HCT116 (cell line): ENCODE results near the gene CMIP. TPM values are rescaled to one million over a fixed set of nuclear protein-coding genes. Genes with fewer than 3 reads are reported as not detected.

ENCODE experiments used
- ATAC-seq: fragments of 200-7000 bp; cut with Tn5 transposase; 2 replicates; pipeline ENCODE4 v1.9.1; 2020; ENCODE audit warnings: mild to moderate bottlenecking, moderate library complexity
- BruUV-seq: library from RNA; stranded (reverse); fragments of 400-500 nt; replicated peaks from 2 replicates; lab custom pipeline; 2021; lab: Mats Ljungman, UMichigan
- CTCF ChIA-PET: fragments of 300-600 bp; sonication (Branson Sonifier 250); formaldehyde crosslinking; loops from one replicate; lab custom pipeline; 2021; ENCODE audit warnings: antibody characterized with exemption; lab: Charles Lee
- POLR2A ChIA-PET: fragments of 300-600, 350-600 bp; sonication (Branson Sonifier 250); formaldehyde crosslinking; loops from one replicate; lab custom pipeline; 2021; ENCODE audit warnings: antibody characterized with exemption; lab: Charles Lee
- RAD21 ChIA-PET, 2 experiments: fragments of 300-600 bp; sonication (Branson Sonifier 250); formaldehyde crosslinking; loops; one replicate each; lab custom pipeline; 2023; ENCODE audit warnings: low total read pairs in 2 of 2; ENCODE audit not compliant: uncharacterized antibody in 2 of 2, unreplicated experiment in 2 of 2, low non-redundant PET in 1 of 2; lab: Charles Lee
- DNase-seq: peaks from one replicate; pipeline ENCODE4 v3.0.0-alpha.2; 2010; ENCODE audit warnings: low read depth, low spot score
- H2AFZ ChIP-seq: fragments of 200-600 bp; shearing (Covaris generic), sonication (generic); 2 replicates; pipeline ENCODE4 v1.6.1; 2017; ENCODE audit warnings: low read depth, mixed run types, mixed read lengths, antibody characterized with exemption, low read length; ENCODE audit not compliant: poor library complexity, severe bottlenecking
- H3K27ac ChIP-seq: 2 replicates; pipeline ENCODE4 v1.5.1; 2012; ENCODE audit warnings: low read depth, low read length
- H3K27me3 ChIP-seq: fragments of 200-600 bp; sonication (generic); 2 replicates; pipeline ENCODE4 v1.6.1; 2016; ENCODE audit warnings: mixed run types, low read length, mixed read lengths; ENCODE audit not compliant: insufficient read depth
- H3K36me3 ChIP-seq, 2 experiments: fragments of 200-500 bp in 1 of 2; fragments of 200-600 bp in 1 of 2; sonication (Bioruptor generic) in 1 of 2; sonication (generic) in 1 of 2; 2 replicates each; pipeline versions ENCODE4 v1.5.1 to v1.6.1; 2014 to 2016; ENCODE audit warnings: low read length in 2 of 2, inconsistent platforms in 1 of 2, mixed read lengths in 1 of 2, mixed run types in 1 of 2; ENCODE audit not compliant: insufficient read depth in 2 of 2, control insufficient read depth in 1 of 2
- H3K4me1 ChIP-seq, 2 experiments: fragments of 200-600 bp in 1 of 2; sonication (generic) in 1 of 2; 2 replicates each; pipeline versions ENCODE4 v1.5.1 to v1.6.1; 2012 to 2017; ENCODE audit warnings: low read length in 2 of 2, inconsistent platforms in 1 of 2, mild to moderate bottlenecking in 1 of 2, mixed read lengths in 1 of 2, mixed run types in 1 of 2, moderate library complexity in 1 of 2; ENCODE audit not compliant: insufficient read depth in 2 of 2, control insufficient read depth in 1 of 2
- H3K4me2 ChIP-seq: fragments of 200-600 bp; sonication (generic); 2 replicates; pipeline ENCODE4 v1.6.1; 2017; ENCODE audit warnings: mixed run types, low read length, mixed read lengths
- H3K4me3 ChIP-seq, 2 experiments: fragments of 200-600 bp in 1 of 2; sonication (generic) in 1 of 2; replicated peaks in 1 of 2; 2 replicates each; pipeline ENCODE4 v1.5.1; 2011 to 2016; ENCODE audit warnings: low read length in 2 of 2, control low read depth in 1 of 2, low read depth in 1 of 2, mild to moderate bottlenecking in 1 of 2, mixed read lengths in 1 of 2, mixed run types in 1 of 2
- H3K79me2 ChIP-seq: fragments of 200-600 bp; sonication (generic); 2 replicates; pipeline ENCODE4 v1.6.1; 2017; ENCODE audit warnings: mild to moderate bottlenecking, mixed run types, low read length, moderate library complexity, mixed read lengths; ENCODE audit not compliant: insufficient read depth
- H3K9ac ChIP-seq: fragments of 200-600 bp; sonication (generic); 2 replicates; pipeline ENCODE4 v1.6.1; 2016; ENCODE audit warnings: low read length, mixed read lengths
- H3K9me2 ChIP-seq: fragments of 200-600 bp; sonication (generic), shearing (Covaris generic); 2 replicates; pipeline ENCODE4 v1.6.1; 2017; ENCODE audit warnings: mixed run types, mild to moderate bottlenecking, moderate library complexity; ENCODE audit not compliant: insufficient read depth
- H3K9me3 ChIP-seq, 2 experiments: fragments of 200-500 bp in 1 of 2; fragments of 200-600 bp in 1 of 2; sonication (Bioruptor generic) in 1 of 2; sonication (generic) in 1 of 2; 2 replicates each; pipeline ENCODE4 v1.6.1; 2014 to 2017; ENCODE audit warnings: low read length in 2 of 2, mixed read lengths in 2 of 2, inconsistent platforms in 1 of 2, low read depth in 1 of 2, mild to moderate bottlenecking in 1 of 2, mixed run types in 1 of 2, moderate library complexity in 1 of 2; ENCODE audit not compliant: control insufficient read depth in 1 of 2, insufficient read depth in 1 of 2
- H4K20me1 ChIP-seq: fragments of 200-600 bp; sonication (generic), shearing (Covaris generic); 2 replicates; pipeline ENCODE4 v1.6.1; 2017; ENCODE audit warnings: mixed run types, mild to moderate bottlenecking, moderate library complexity; ENCODE audit not compliant: insufficient read depth
- CBX3 ChIP-seq: IDR thresholded peaks from 2 replicates; pipeline ENCODE4 v1.6.1; 2012; ENCODE audit warnings: low read depth
- CEBPB ChIP-seq: IDR thresholded peaks from 2 replicates; pipeline ENCODE4 v1.6.1; 2012; ENCODE audit warnings: low read depth
- EGR1 ChIP-seq: IDR thresholded peaks from 2 replicates; pipeline ENCODE4 v1.6.1; 2012; ENCODE audit warnings: low read depth
- ELF1 ChIP-seq: IDR thresholded peaks from 2 replicates; pipeline ENCODE4 v1.6.1; 2012; ENCODE audit warnings: low read depth, borderline replicate concordance
- EZH2 ChIP-seq: fragments of 200-600 bp; sonication (generic); IDR thresholded peaks from 2 replicates; pipeline ENCODE4 v1.6.1; 2017; ENCODE audit warnings: antibody characterized with exemption, mixed run types
- EZH2phosphoT487 ChIP-seq: fragments of 200-600 bp; IDR thresholded peaks from 2 replicates; pipeline ENCODE4 v1.6.1; 2018; ENCODE audit warnings: antibody characterized with exemption, borderline replicate concordance
- POLR2AphosphoS5 ChIP-seq: IDR thresholded peaks from 2 replicates; pipeline ENCODE4 v1.6.1; 2011; ENCODE audit warnings: mild to moderate bottlenecking, low read depth, low read length, moderate library complexity
- RAD21 ChIP-seq: IDR thresholded peaks from 2 replicates; pipeline ENCODE4 v1.6.1; 2012; ENCODE audit warnings: low read depth, mild to moderate bottlenecking
- SIN3A ChIP-seq: IDR thresholded peaks from 2 replicates; pipeline ENCODE4 v1.6.1; 2012; ENCODE audit warnings: low read depth
- SP1 ChIP-seq: IDR thresholded peaks from 2 replicates; pipeline ENCODE4 v1.6.1; 2012; ENCODE audit warnings: low read depth
- SRF ChIP-seq: IDR thresholded peaks from 2 replicates; pipeline ENCODE4 v1.6.1; 2012; ENCODE audit warnings: low read depth
- YY1 ChIP-seq: IDR thresholded peaks from 2 replicates; pipeline ENCODE4 v1.6.1; 2011; ENCODE audit warnings: low read length, low read depth, moderate library complexity, mild to moderate bottlenecking; ENCODE audit not compliant: insufficient replicate concordance; ENCODE audit errors: extremely low read depth
- ZFX ChIP-seq: fragments of 450-650 bp; IDR thresholded peaks from 2 replicates; pipeline ENCODE4 v1.6.1; 2017
- ZNF274 ChIP-seq: fragments of 200-500 bp; sonication (Bioruptor generic); IDR thresholded peaks from 2 replicates; pipeline ENCODE4 v1.6.1; 2014; ENCODE audit warnings: mild to moderate bottlenecking, low read depth, low read length, inconsistent platforms
- intact Hi-C: fragments of 100-400 bp; cut with micrococcal nuclease; formaldehyde crosslinking; loops from 2 replicates; pipeline ENCODE4 v1.10.0; 2022
- total RNA-seq: library from RNA; stranded (reverse); gene quantifications from one replicate; pipeline ENCODE4 v1.2.1, GENCODE V29; 2021; ENCODE audit not compliant: unreplicated experiment
- TF ChIP-seq, protein P1 (sequence below): IDR thresholded peaks from 2 replicates; pipeline ENCODE4 v1.6.1; 2011; ENCODE audit warnings: mild to moderate bottlenecking, low read length, moderate library complexity; ENCODE audit not compliant: insufficient replicate concordance; ENCODE audit errors: extremely low read depth
- TF ChIP-seq, protein P2 (sequence below): IDR thresholded peaks from 2 replicates; pipeline ENCODE4 v1.6.1; 2012
- TF ChIP-seq, protein P3 (sequence below), 3 experiments: fragments of 200-600 bp in 1 of 3; sonication (generic) in 1 of 3; IDR thresholded peaks in 2 of 3; conservative IDR thresholded peaks in 1 of 3; 2 replicates each; pipeline ENCODE4 v1.5.1; 2012 to 2017; ENCODE audit warnings: low read depth in 2 of 3, low read length in 2 of 3, antibody characterized with exemption in 1 of 3, borderline replicate concordance in 1 of 3, control low read depth in 1 of 3, mild to moderate bottlenecking in 1 of 3, mixed read lengths in 1 of 3, mixed run types in 1 of 3, moderate library complexity in 1 of 3; ENCODE audit not compliant: insufficient read depth in 1 of 3

The CMIP gene
- total RNA-seq, 1 experiment from 2014 or later = 64.6 TPM

DNA sequence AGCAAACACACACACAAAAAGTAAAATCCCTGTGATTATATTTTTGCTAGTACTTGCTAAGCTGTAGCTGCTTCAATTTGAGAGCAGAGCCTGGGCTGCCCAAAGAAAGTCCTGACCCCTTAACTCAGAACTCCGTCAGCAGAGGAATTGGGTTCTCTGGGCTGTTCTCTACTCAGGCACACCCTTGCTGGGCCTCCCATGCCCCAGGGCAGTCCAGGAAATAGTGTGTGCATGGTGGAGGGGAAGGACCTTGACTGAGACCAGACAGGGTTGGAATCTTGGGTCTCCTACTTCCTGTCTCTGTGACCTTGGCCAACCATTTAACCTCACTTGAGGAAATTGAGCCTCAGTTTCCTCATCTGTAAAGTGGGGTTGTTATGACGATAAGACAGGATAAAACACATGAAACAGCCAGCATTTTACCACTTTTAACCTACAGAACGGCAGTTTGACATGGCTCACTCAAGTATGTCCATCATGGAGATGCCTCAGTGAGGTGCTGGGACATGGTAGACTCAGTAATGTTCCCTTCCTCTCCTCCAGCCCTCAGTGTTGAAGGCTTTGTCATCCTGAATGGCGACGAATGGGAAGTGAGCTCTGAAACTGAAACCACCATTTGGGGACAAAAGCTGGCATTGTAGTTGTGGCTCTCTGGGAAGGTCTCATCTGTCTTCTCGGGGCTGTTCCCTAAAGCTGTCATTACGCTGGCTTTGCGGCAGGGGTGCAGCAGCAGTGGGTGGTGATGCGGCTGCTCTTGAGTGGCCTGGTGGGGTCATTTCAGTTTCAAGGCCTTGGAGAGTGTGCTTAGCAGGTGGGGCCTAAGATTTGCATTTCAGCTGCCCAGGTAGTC is 74.9 kb downstream of the CMIP start:
- intact Hi-C loops = no loop called here
- no peak for DNase-seq
- ATAC-seq = no peak

More for the DNA sequence above, 74.9 kb downstream of the CMIP start:
- Histone ChIP-seq H3K27ac (no peak overlapping the region), H3K36me3 (peaks cover 0 to 8% of the 10 kb centered on the region in 2 experiments; a peak in 1 of 4 replicates), H3K4me1 (peaks cover 53 to 88% of the 10 kb centered on the region in 2 experiments), H3K9me3 (no peaks in the 10 kb centered on the region), H3K79me2 (peaks cover 96% of the 10 kb centered on the region), H3K4me2 (peak overlapping the region; percentile 16), H3K27me3 (no peaks in the 10 kb centered on the region), H4K20me1 (no peaks in the 10 kb centered on the region; the same call in 1 of the 2 replicates), H3K9me2 (no peaks in the 10 kb centered on the region), H3K9ac (0 out of 2 replicates have a peak overlapping the region, but pooled peaks have one; percentile 11), H2AFZ (no peak overlapping the region), H3K4me3 (no peak overlapping the region)
- POLR2A ChIA-PET = no interaction called here
- CTCF ChIA-PET = interaction anchor here (0.9 kb wide), 1 partner anchor 90 kb away, joined by 3 read pairs; no protein-coding TSS in a partner anchor
- RAD21 ChIA-PET = no interaction called here
- no TSS peak for BruUV-seq
- TF ChIP-seq RAD21 (no peak), CEBPB (no peak), POLR2AphosphoS5 (no peak), EZH2 (no peak), EGR1 (no peak), ZNF274 (no peak), SRF (no peak), ZFX (no peak), EZH2phosphoT487 (no peak), SIN3A (no peak), SP1 (no peak), YY1 (no peak), ELF1 (no peak), CBX3 (no peak)
- TF ChIP-seq, protein P1, sequence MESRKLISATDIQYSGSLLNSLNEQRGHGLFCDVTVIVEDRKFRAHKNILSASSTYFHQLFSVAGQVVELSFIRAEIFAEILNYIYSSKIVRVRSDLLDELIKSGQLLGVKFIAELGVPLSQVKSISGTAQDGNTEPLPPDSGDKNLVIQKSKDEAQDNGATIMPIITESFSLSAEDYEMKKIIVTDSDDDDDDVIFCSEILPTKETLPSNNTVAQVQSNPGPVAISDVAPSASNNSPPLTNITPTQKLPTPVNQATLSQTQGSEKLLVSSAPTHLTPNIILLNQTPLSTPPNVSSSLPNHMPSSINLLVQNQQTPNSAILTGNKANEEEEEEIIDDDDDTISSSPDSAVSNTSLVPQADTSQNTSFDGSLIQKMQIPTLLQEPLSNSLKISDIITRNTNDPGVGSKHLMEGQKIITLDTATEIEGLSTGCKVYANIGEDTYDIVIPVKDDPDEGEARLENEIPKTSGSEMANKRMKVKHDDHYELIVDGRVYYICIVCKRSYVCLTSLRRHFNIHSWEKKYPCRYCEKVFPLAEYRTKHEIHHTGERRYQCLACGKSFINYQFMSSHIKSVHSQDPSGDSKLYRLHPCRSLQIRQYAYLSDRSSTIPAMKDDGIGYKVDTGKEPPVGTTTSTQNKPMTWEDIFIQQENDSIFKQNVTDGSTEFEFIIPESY = no peak
- TF ChIP-seq, protein P2, sequence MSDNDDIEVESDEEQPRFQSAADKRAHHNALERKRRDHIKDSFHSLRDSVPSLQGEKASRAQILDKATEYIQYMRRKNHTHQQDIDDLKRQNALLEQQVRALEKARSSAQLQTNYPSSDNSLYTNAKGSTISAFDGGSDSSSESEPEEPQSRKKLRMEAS = no peak
- TF ChIP-seq, protein P3, sequence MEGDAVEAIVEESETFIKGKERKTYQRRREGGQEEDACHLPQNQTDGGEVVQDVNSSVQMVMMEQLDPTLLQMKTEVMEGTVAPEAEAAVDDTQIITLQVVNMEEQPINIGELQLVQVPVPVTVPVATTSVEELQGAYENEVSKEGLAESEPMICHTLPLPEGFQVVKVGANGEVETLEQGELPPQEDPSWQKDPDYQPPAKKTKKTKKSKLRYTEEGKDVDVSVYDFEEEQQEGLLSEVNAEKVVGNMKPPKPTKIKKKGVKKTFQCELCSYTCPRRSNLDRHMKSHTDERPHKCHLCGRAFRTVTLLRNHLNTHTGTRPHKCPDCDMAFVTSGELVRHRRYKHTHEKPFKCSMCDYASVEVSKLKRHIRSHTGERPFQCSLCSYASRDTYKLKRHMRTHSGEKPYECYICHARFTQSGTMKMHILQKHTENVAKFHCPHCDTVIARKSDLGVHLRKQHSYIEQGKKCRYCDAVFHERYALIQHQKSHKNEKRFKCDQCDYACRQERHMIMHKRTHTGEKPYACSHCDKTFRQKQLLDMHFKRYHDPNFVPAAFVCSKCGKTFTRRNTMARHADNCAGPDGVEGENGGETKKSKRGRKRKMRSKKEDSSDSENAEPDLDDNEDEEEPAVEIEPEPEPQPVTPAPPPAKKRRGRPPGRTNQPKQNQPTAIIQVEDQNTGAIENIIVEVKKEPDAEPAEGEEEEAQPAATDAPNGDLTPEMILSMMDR (IDR thresholded peaks at IDR 0.05 in 2 of 3, conservative IDR thresholded peaks at IDR 0.05 in 1 of 3; ENCODE audit: borderline replicate concordance in 1 of 3, insufficient read depth in 1 of 3, low read depth in 2 of 3, low read length in 2 of 3) = no peak
